Natural killer cell treated with Interleukin-12 subunit alpha and Interleukin-12 subunit beta and Interleukin-15 and Interleukin-18, amount 100 ng/mL, for 72 hours (primary cell): ENCODE results near the gene PKHD1. TPM values are rescaled to one million over a fixed set of nuclear protein-coding genes. Genes with fewer than 3 reads are reported as not detected.

Source experiments
- ATAC-seq, 2 donors: fragments of 150-1000 bp; cut with Tn5 transposase in 1 of 2; sonication (Bioruptor Pico), chemical (Tn5 transposase) in 1 of 2; 2 replicates each; pipeline ENCODE4 v1.10.0; 2021
- DNase-seq: peaks from one replicate; pipeline ENCODE4 v3.0.0; 2022; ENCODE audit warnings: low spot score
- H3K27ac Mint-ChIP-seq, 2 donors: 1 replicate in 1 of 2; 2 replicates in 1 of 2; pipeline ENCODE4 v1.8.0; 2022; ENCODE audit warnings: mixed read lengths in 2 of 2, mild to moderate bottlenecking in 1 of 2, moderate library complexity in 1 of 2
- H3K27me3 Mint-ChIP-seq, 2 donors: 1 replicate in 1 of 2; 2 replicates in 1 of 2; pipeline ENCODE4 v1.8.0; 2022; ENCODE audit warnings: mixed read lengths in 2 of 2
- H3K36me3 Mint-ChIP-seq: one replicate; pipeline ENCODE4 v1.8.0; 2022; ENCODE audit warnings: mixed read lengths
- H3K4me1 Mint-ChIP-seq, 2 donors: 1 replicate in 1 of 2; 2 replicates in 1 of 2; pipeline ENCODE4 v1.8.0; 2022; ENCODE audit warnings: low read depth in 2 of 2, mixed read lengths in 2 of 2, mild to moderate bottlenecking in 1 of 2
- H3K4me3 Mint-ChIP-seq: one replicate; pipeline ENCODE4 v1.8.0; 2022; ENCODE audit warnings: mixed read lengths
- H3K9me3 Mint-ChIP-seq: 2 replicates; pipeline ENCODE4 v1.8.0; 2022; ENCODE audit warnings: mixed read lengths
- total RNA-seq, 2 donors: library from RNA; stranded (reverse); gene quantifications; one replicate each; pipeline ENCODE4 v1.2.3, GENCODE V29; 2022

Gene PKHD1
- total RNA-seq, 2 donors from 2014 or later = not detected

DNA sequence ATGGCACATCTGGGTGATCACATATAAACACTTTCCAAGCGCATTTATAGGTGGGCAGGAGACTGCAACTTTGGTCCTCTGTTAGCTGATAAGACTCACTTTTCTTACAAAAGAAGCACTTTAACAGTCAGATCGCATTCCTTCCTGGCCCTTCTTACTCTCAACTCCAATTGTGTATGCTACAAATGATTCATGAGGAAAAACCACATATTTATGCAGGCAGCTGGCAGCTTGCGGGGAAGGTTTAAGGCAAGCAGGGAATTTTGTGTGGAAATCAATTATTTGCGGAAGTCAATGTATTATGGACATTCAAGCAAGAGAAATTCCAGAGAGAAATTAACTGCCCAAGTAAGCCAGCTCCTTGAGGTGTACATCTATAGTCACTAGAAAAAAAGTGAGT is 194.0 kb downstream of the PKHD1 start:
- H3K27me3 Mint-ChIP-seq = no peaks in the 10 kb centered on the region
- DNase-seq (no peak), ATAC-seq (no peak)
- H3K4me1 Mint-ChIP-seq = no peaks in the 10 kb centered on the region
- peaks cover 2% of the 10 kb centered on the region for H3K9me3 Mint-ChIP-seq
- no peak overlapping the region for H3K4me3 Mint-ChIP-seq
- no peak overlapping the region for H3K27ac Mint-ChIP-seq
- H3K36me3 Mint-ChIP-seq = no peaks in the 10 kb centered on the region

- peaks cover 2% of the 10 kb centered on the region for H3K9me3 Mint-ChIP-seq
- H3K27me3 Mint-ChIP-seq = no peaks in the 10 kb centered on the region
- H3K4me1 Mint-ChIP-seq = no peaks in the 10 kb centered on the region
- H3K27ac Mint-ChIP-seq = no peak overlapping the region
- no peak for ATAC-seq
- H3K4me3 Mint-ChIP-seq = no peak overlapping the region
- no peak for DNase-seq
- H3K36me3 Mint-ChIP-seq = no peaks in the 10 kb centered on the region
Measured at GRCh38 chr6:51892750-51893149, 194.7 kb downstream of the PKHD1 start.

DNA sequence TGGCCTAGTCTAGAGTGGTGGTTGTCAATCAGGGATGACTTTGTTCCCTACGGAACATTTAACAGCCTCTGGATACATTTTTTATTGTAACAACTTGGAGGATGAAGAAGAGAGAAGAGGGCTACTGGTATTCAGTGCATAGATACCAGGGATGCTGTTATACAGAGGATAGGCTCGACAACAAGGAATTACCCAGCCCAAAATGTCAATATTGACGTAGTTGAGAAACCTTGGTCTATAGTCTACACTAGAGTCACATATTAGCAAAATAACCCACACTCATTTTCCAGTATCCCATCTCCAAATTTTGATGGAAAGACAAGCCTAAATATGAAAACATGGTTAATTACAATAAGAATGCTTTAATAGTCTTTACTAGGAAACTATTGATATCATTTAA is 195.1 kb downstream of the PKHD1 start:
- Mint-ChIP-seq H3K4me3 (no peak overlapping the region), H3K9me3 (peaks cover 2% of the 10 kb centered on the region), H3K27me3 (no peaks in the 10 kb centered on the region), H3K27ac (no peak overlapping the region), H3K4me1 (no peaks in the 10 kb centered on the region), H3K36me3 (no peaks in the 10 kb centered on the region)
- DNase-seq (no peak), ATAC-seq (no peak)

DNA sequence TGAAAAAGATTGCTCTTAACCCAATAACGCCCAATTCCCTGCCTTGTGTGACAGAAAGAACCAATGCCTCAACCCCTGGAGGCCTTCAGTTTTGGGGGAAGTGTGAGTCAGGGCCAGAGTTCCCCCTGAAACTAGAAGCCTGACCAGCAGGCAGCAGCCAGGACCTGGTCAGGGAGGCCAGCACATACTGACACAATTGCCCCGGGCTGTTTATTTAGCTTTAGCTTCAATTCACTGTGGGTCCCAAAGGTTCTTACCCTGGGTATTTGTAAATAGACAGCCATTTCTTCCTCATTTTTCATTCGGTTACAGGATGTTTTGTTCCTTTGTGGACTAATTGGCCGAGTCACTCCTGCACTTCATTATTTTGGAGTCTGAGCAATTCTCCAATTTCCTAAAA is 195.6 kb downstream of the PKHD1 start:
- ATAC-seq (no peak), DNase-seq (no peak)
- Mint-ChIP-seq H3K4me1 (no peaks in the 10 kb centered on the region), H3K4me3 (no peak overlapping the region), H3K9me3 (peaks cover 2% of the 10 kb centered on the region), H3K36me3 (no peaks in the 10 kb centered on the region), H3K27ac (no peak overlapping the region), H3K27me3 (no peaks in the 10 kb centered on the region)

DNA sequence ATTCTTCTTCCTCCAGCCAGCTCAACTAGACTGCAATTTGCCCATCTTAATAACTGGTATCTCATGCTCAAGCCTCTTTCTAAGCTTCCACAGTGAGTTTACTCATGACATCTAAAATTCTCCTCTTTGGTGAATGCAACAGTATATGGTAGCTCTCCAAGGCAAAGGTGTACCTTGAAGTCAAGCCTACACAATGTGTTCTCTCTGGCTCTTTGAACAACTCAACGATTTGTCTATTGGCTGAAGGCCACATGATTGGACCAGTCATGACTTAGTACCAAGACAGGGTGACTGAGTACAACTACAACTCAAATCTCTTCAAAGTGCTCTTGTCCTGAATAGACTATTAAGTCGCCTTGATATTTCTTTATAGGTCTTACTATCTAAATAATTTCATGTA is 199.6 kb downstream of the PKHD1 start:
- H3K36me3 Mint-ChIP-seq = no peaks in the 10 kb centered on the region
- no peak for DNase-seq

GRCh38 chr6:51885957-51886356 is 201.5 kb downstream of the PKHD1 start:
- Mint-ChIP-seq H3K4me1 (no peaks in the 10 kb centered on the region), H3K9me3 (peaks cover 2% of the 10 kb centered on the region), H3K27me3 (peaks cover 0 to 3% of the 10 kb centered on the region in 2 donors), H3K4me3 (no peak overlapping the region), H3K27ac (no peak overlapping the region), H3K36me3 (no peaks in the 10 kb centered on the region)
- ATAC-seq (no peak), DNase-seq (no peak)

More for the DNA sequence above, 199.6 kb downstream of the PKHD1 start:
- no peak for ATAC-seq
- H3K27me3 Mint-ChIP-seq = peaks cover 0 to 3% of the 10 kb centered on the region in 2 donors
- no peaks in the 10 kb centered on the region for H3K4me1 Mint-ChIP-seq
- peaks cover 2% of the 10 kb centered on the region for H3K9me3 Mint-ChIP-seq
- H3K27ac Mint-ChIP-seq = no peak overlapping the region
- no peak overlapping the region for H3K4me3 Mint-ChIP-seq

- ATAC-seq (no peak), DNase-seq (no peak)
- Mint-ChIP-seq H3K27ac (no peak overlapping the region), H3K9me3 (peaks cover 5% of the 10 kb centered on the region), H3K27me3 (peaks cover 12 to 13% of the 10 kb centered on the region in 2 donors), H3K36me3 (no peaks in the 10 kb centered on the region), H3K4me1 (no peaks in the 10 kb centered on the region), H3K4me3 (no peak overlapping the region)
Measured at GRCh38 chr6:51868591-51869355, 218.6 kb downstream of the PKHD1 start.

DNA sequence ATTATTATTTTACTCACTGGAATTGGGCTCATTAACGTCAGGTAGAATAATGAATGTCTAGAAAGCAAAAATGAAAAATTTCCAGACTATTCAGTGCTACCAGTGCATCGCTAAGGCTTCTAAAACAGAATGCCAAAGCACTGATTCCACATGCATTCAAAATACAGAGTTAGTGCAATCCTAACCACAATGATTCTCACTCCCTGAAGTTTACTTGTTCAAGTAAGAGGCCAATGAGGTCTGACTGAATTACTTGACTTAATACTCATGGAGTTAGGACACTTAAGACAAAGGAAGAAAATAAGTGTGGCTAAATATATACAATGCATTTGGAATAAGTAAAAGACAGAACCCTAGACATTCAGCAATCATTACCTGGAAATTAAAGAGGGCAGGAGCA is 220.5 kb downstream of the PKHD1 start:
- Mint-ChIP-seq H3K4me3 (no peak overlapping the region), H3K27me3 (peaks cover 14 to 15% of the 10 kb centered on the region in 2 donors), H3K4me1 (no peaks in the 10 kb centered on the region), H3K36me3 (no peaks in the 10 kb centered on the region), H3K27ac (no peak overlapping the region), H3K9me3 (no peaks in the 10 kb centered on the region)
- DNase-seq (no peak), ATAC-seq (no peak)

- Mint-ChIP-seq H3K27ac (no peak overlapping the region), H3K36me3 (no peaks in the 10 kb centered on the region), H3K9me3 (no peaks in the 10 kb centered on the region), H3K4me3 (no peak overlapping the region), H3K4me1 (no peaks in the 10 kb centered on the region), H3K27me3 (peaks cover 14 to 15% of the 10 kb centered on the region in 2 donors)
- no peak for DNase-seq
- no peak for ATAC-seq
Measured at GRCh38 chr6:51865996-51866395, 221.4 kb downstream of the PKHD1 start.

DNA sequence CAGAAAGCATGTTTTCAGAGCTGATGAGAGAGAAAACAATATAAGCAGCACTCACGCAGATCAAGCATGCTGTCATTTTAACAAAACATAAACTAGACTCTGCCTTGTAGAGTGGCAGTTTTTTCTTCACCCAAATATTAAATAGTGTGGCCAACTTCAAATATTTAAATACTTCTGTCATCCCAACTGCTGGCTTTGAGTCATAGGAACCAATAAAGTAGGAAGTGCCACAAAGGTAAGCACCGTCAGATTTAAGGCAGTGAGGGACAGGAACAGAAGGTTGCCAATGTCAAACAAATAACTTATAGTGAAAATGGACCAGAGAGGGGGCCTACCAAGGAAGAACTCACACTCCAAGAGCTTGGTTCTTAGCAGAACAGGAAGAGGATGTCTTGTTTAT is 222.2 kb downstream of the PKHD1 start:
- ATAC-seq (no peak), DNase-seq (no peak)
- Mint-ChIP-seq H3K4me1 (no peaks in the 10 kb centered on the region), H3K36me3 (no peaks in the 10 kb centered on the region), H3K27me3 (peaks cover 8 to 12% of the 10 kb centered on the region in 2 donors), H3K27ac (no peak overlapping the region), H3K4me3 (no peak overlapping the region), H3K9me3 (no peaks in the 10 kb centered on the region)

DNA sequence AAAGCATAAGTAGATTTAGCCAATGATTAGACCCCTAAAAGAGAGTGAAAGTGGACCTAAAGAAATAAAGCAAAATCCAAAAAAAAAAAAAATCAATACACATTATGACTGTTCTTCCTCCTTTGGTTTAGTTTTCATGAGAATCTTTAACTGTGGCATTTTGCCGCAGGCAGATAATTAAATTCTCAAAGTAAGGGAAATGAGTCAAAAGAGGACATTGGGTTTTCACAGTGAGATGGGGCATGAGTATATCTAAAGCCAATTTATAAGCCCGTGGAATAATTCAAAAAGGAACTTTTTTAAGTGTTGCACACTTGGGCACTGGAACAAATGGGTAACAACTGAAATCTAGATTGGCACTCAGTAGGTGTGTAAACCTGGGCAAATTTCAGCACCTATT is 230.3 kb downstream of the PKHD1 start:
- Mint-ChIP-seq H3K4me1 (peaks cover 0 to 3% of the 10 kb centered on the region in 2 donors), H3K9me3 (no peaks in the 10 kb centered on the region), H3K27ac (no peak overlapping the region), H3K4me3 (no peak overlapping the region), H3K27me3 (peaks cover 6% of the 10 kb centered on the region in 2 donors), H3K36me3 (no peaks in the 10 kb centered on the region)
- ATAC-seq = no peak
- no peak for DNase-seq

- Mint-ChIP-seq H3K36me3 (no peaks in the 10 kb centered on the region), H3K4me1 (peaks cover 0 to 3% of the 10 kb centered on the region in 2 donors), H3K27ac (no peak overlapping the region), H3K27me3 (peaks cover 6% of the 10 kb centered on the region in 2 donors), H3K9me3 (no peaks in the 10 kb centered on the region), H3K4me3 (no peak overlapping the region)
- ATAC-seq = no peak
- no peak for DNase-seq
Measured at GRCh38 chr6:51856508-51856907, 230.9 kb downstream of the PKHD1 start.

GRCh38 chr6:51855310-51856082 is 231.9 kb downstream of the PKHD1 start:
- H3K4me3 Mint-ChIP-seq = no peak overlapping the region
- DNase-seq = no peak
- peaks cover 0 to 3% of the 10 kb centered on the region in 2 donors for H3K4me1 Mint-ChIP-seq
- H3K9me3 Mint-ChIP-seq = no peaks in the 10 kb centered on the region
- no peaks in the 10 kb centered on the region for H3K36me3 Mint-ChIP-seq
- H3K27me3 Mint-ChIP-seq = peaks cover 6% of the 10 kb centered on the region in 2 donors
- no peak for ATAC-seq
- H3K27ac Mint-ChIP-seq = no peak overlapping the region

DNA sequence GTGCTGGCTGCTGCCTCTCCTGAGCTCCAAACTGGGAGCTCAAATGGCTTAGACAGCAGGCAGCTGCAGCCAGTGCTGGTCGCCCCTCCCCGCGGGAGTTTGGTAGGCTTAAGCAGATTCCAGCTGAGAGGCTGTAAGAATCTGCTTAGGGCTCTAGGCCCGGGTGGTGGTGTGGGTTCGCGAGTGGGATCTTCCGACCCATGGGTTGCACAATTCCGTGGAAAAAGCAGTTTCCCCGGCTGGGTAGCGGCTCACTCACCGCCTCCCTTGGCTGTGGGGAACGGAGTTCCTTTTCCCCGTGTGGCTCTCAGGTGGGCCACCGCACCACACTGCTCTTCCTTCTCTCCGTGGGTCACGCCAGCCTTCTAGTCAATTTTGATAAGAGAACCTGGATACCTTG is 232.5 kb downstream of the PKHD1 start:
- ATAC-seq (no peak), DNase-seq (no peak)
- no peak overlapping the region for H3K4me3 Mint-ChIP-seq
- no peaks in the 10 kb centered on the region for H3K36me3 Mint-ChIP-seq
- H3K4me1 Mint-ChIP-seq = peaks cover 0 to 3% of the 10 kb centered on the region in 2 donors
- H3K9me3 Mint-ChIP-seq = no peaks in the 10 kb centered on the region
- no peak overlapping the region for H3K27ac Mint-ChIP-seq
- peaks cover 6% of the 10 kb centered on the region in 2 donors for H3K27me3 Mint-ChIP-seq
